ENCODE results near the gene MED7. TPM values are rescaled to one million over a fixed set of nuclear protein-coding genes. Genes with fewer than 3 reads are reported as not detected.

The MED7 gene
- total and polyA plus RNA-seq, 2 of the 8 experiments (the other 6 are each of a cell fraction or from before 2014, with no cell fraction given) = 6.9 to 9.5 TPM

DNA sequence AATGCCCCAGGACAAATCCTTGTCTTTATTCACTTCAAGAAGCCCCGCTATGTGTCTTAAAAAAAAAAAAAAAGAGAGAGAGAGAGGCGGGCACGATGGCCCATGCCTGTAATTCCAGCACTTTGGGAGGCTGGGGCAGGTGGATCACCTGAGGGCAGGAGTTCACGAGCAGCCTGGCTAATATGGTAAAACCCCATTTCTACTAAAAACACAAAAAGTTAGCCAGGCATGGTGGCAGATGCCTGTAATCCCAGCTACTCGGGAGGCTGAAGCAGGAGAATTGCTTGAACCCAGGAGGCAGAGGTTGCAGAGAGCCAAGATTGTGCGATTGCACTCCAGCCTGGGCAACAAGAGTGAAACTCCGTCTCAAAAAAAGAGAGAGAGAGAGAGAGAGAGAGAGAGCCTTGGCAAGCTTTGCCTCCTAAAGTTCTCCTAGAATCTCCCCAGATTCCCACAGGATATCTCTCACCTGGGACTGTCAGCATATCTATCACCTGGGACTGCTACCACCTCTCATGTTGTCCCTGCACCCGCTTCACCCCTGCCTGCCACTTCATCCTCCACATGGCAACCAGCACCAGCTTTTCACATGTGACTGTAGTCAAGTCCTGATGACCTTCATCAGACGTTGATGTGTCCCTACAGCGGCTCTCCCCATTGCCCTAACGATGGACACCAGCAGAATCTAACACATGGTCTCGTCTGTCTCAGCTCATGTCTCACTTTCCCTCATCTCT, 43.8 kb upstream of the MED7 start:
- no peak overlapping the region for H2BK120ac ChIP-seq (replicated peaks; ENCODE audit: low read depth, low read length)
- FAIRE-seq (no peak), DNase-seq (ENCODE audit: low read depth in 1 of 2, low spot score in 2 of 2) (no peak)
- peaks cover 1 to 30% (median 12%) of the 10 kb centered on the region in 4 experiments for H3K27me3 ChIP-seq (replicated peaks in 1 of 4; ENCODE audit: control insufficient read depth in 3 of 4, extremely low read depth in 1 of 4, insufficient read depth in 3 of 4, low read length in 3 of 4)
- CTCF ChIA-PET (ENCODE audit: partially characterized antibody) = interaction anchor here (0.5 kb wide), 1 partner anchor 1353 kb away, joined by 4 read pairs; no protein-coding TSS in a partner anchor
- no peak overlapping the region for H3K23ac ChIP-seq (ENCODE audit: insufficient read length)
- H4K5ac ChIP-seq (ENCODE audit: insufficient read length, low read depth, low read length) = no peak overlapping the region
- H3K9ac ChIP-seq (replicated peaks in 1 of 4; ENCODE audit: extremely low read depth in 1 of 4, low read depth in 3 of 4, low read length in 3 of 4) = no peak overlapping the region
- WGBS, 2 experiments (ENCODE audit: extremely low coverage in 1 of 2, insufficient coverage in 1 of 2, insufficient read length in 1 of 2, insufficient replicate concordance in 2 of 2, low coverage in 1 of 2, low lambda C conversion rate in 2 of 2, missing lambda C conversion rate in 1 of 2) = 83% methylated on average over 10 of the region's 12 CpGs; no CpG with 5 or more reads in 1 of the 2 experiments
- H2BK5ac ChIP-seq (ENCODE audit: low read depth, low read length) = no peak overlapping the region
- H3K4me1 ChIP-seq (replicated peaks in 1 of 4; ENCODE audit: control insufficient read depth in 3 of 4, insufficient read depth in 4 of 4, low read length in 3 of 4) = no peaks in the 10 kb centered on the region
- no peaks in the 10 kb centered on the region for H3K79me1 ChIP-seq (ENCODE audit: low read depth, low read length)
- no peak overlapping the region for H3K4me2 ChIP-seq (ENCODE audit: insufficient read depth in 1 of 2, low read depth in 2 of 2, low read length in 2 of 2)
- H3K4me3 ChIP-seq (ENCODE audit: extremely low read depth in 1 of 4, insufficient read depth in 2 of 4, low read depth in 3 of 4, low read length in 4 of 4) = no peak overlapping the region
- no peaks in the 10 kb centered on the region for H3K9me3 ChIP-seq (ENCODE audit: insufficient read depth in 2 of 2, low read depth in 1 of 2, low read length in 1 of 2)
- no peaks in the 10 kb centered on the region for H3K23me2 ChIP-seq (ENCODE audit: low read depth, low read length)
- H2BK12ac ChIP-seq (ENCODE audit: low read depth, low read length) = no peak overlapping the region
- H2BK15ac ChIP-seq (ENCODE audit: low read length) = no peak overlapping the region
- no peak overlapping the region for H2AFZ ChIP-seq (ENCODE audit: low read length)
- H3K79me2 ChIP-seq (ENCODE audit: control insufficient read depth in 1 of 2, insufficient read depth in 2 of 2, low read length in 2 of 2) = no peaks in the 10 kb centered on the region
- no peak overlapping the region for H2BK20ac ChIP-seq (ENCODE audit: low read length)
- no peak overlapping the region for H4K91ac ChIP-seq (replicated peaks; ENCODE audit: insufficient read length, low read length)
- H4K8ac ChIP-seq (ENCODE audit: extremely low read depth, insufficient read depth, low read length) = no peak overlapping the region; the same call in 1 of the 2 replicates
- POLR2A ChIA-PET (ENCODE audit: partially characterized antibody) = no interaction called here
- H3K36me3 ChIP-seq (ENCODE audit: control insufficient read depth in 2 of 4, insufficient read depth in 4 of 4, low read length in 3 of 4) = no peaks in the 10 kb centered on the region
- peaks cover 0 to 2% of the 10 kb centered on the region in 2 experiments for H4K20me1 ChIP-seq (replicated peaks in 1 of 2; ENCODE audit: control insufficient read depth in 1 of 2, insufficient read depth in 2 of 2, low read length in 2 of 2)
- no peak overlapping the region for H3K56ac ChIP-seq (replicated peaks; ENCODE audit: insufficient read length, low read depth, low read length)
- H3K27ac ChIP-seq (ENCODE audit: low read depth, low read length) = no peak overlapping the region
- no peak overlapping the region for H3K4ac ChIP-seq (replicated peaks; ENCODE audit: insufficient read length, low read depth, low read length)
- no peak overlapping the region for H3K18ac ChIP-seq (ENCODE audit: extremely low read depth, low read length)
- no peak overlapping the region for H3K14ac ChIP-seq (ENCODE audit: insufficient read length)
- H2AK5ac ChIP-seq (ENCODE audit: low read depth, low read length) = 0 out of 2 replicates have a peak overlapping the region, but pooled peaks have one; percentile 44
- no peak for TF ChIP-seq MAFK (IDR thresholded peaks at IDR 0.05; ENCODE audit: low read depth, low read length)
- no peak for TF ChIP-seq RBBP5 (IDR thresholded peaks at IDR 0.05; ENCODE audit: borderline replicate concordance, low read depth, low read length)
- no peak for TF ChIP-seq CREB1 (IDR thresholded peaks at IDR 0.05)
- no peak for TF ChIP-seq HDAC2 (IDR thresholded peaks at IDR 0.05; ENCODE audit: borderline replicate concordance in 1 of 2, low read depth in 2 of 2, low read length in 2 of 2)
- no peak for TF ChIP-seq YY1 (IDR thresholded peaks at IDR 0.05; ENCODE audit: low read depth, low read length)
- TF ChIP-seq SP1 (IDR thresholded peaks at IDR 0.05; ENCODE audit: low read depth, low read length) = no peak
- no peak for TF ChIP-seq CEBPB (IDR thresholded peaks at IDR 0.05; ENCODE audit: low read depth, low read length)
- no peak for TF ChIP-seq NANOG (IDR thresholded peaks at IDR 0.05; ENCODE audit: insufficient read depth, low read depth, low read length, poor library complexity, severe bottlenecking)
- TF ChIP-seq ZNF274 (IDR thresholded peaks at IDR 0.05; ENCODE audit: borderline replicate concordance, extremely low read depth, low read length) = no peak
- TF ChIP-seq CBX8 (IDR thresholded peaks at IDR 0.05; ENCODE audit: borderline replicate concordance, low read depth, low read length) = no peak
- no peak for TF ChIP-seq SAP30 (IDR thresholded peaks at IDR 0.05; ENCODE audit: insufficient read depth, insufficient replicate concordance, low read length)
